ENCODE data around the gene CBFA2T2.

Gene CBFA2T2

DNA sequence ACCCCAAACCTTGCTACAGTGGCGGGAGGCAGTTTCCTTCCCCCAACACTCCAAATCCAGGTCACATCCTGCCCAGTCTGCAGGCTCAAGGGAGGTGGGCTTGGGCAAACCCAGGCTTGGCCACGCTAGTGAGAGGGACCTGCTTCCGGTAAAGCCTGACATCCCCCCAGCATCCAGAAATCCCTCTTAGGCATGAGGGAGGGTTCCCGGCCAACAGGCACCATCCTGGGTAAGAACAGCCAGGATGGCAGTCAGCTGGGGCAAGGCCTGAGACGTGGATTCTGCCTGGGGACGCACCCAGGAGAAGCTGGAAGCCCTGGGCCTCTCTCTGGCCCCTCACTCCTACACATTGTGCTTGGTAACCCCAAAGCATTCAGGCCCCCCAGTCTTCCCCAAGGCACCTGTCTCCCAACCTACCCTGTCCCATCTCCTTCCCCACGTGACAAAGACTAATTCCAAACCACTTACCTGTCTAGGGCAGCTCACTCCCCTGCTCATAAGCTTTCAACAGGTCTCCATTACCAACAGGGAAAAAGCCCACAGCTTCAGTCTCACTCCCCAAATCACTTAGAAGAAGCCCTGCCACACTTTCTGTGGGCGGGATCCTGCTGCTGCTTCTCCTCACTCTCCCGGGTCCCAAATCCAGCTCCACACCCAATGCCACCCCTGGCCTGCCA is 174.3 kb downstream of the CBFA2T2 start:
- H3K4me1 ChIP-seq (ENCODE audit: control insufficient read depth, insufficient read depth, low read length), result peaks cover 7% of the 10 kb centered on the region
- H3K9me3 ChIP-seq (ENCODE audit: control insufficient read depth, low read length), result no peaks in the 10 kb centered on the region
- H3K36me3 ChIP-seq (ENCODE audit: control insufficient read depth, insufficient read depth, low read length), result no peaks in the 10 kb centered on the region
- peaks cover 14% of the 10 kb centered on the region for H3K27me3 ChIP-seq (ENCODE audit: control insufficient read depth, insufficient read depth, low read length, poor library complexity, severe bottlenecking)
- no peak overlapping the region for H3K27ac ChIP-seq (ENCODE audit: insufficient read depth, low read depth, low read length, poor library complexity, severe bottlenecking)
- peak overlapping the region; percentile 91 for H3K4me3 ChIP-seq (ENCODE audit: insufficient read depth, low read depth, low read length)
- 57 to 61% methylated on average over 9 of the region's 9 CpGs for WGBS, 2 experiments

- Histone ChIP-seq H3K4me3 (ENCODE audit: insufficient read depth, low read depth, low read length) (no peak overlapping the region), H3K27ac (ENCODE audit: insufficient read depth, low read depth, low read length, poor library complexity, severe bottlenecking) (no peak overlapping the region), H3K27me3 (ENCODE audit: control insufficient read depth, insufficient read depth, low read length, poor library complexity, severe bottlenecking) (peaks cover 14% of the 10 kb centered on the region), H3K4me1 (ENCODE audit: control insufficient read depth, insufficient read depth, low read length) (peaks cover 7% of the 10 kb centered on the region), H3K36me3 (ENCODE audit: control insufficient read depth, insufficient read depth, low read length) (no peaks in the 10 kb centered on the region), H3K9me3 (ENCODE audit: control insufficient read depth, low read length) (no peaks in the 10 kb centered on the region)
- WGBS, 2 experiments, result 89 to 94% methylated on average over 2 of the region's 2 CpGs
Measured at GRCh38 chr20:33664762-33665144, 174.9 kb downstream of the CBFA2T2 start.

- H3K27me3 ChIP-seq (ENCODE audit: control insufficient read depth, insufficient read depth, low read length, poor library complexity, severe bottlenecking), result peaks cover 14% of the 10 kb centered on the region
- WGBS, 2 experiments, result 17 to 22% methylated on average over 50 of the region's 50 CpGs
- peak within 1 kb of the TSS; percentile 35 for H3K4me3 ChIP-seq (ENCODE audit: insufficient read depth, low read depth, low read length)
- H3K9me3 ChIP-seq (ENCODE audit: control insufficient read depth, low read length), result no peaks in the 10 kb centered on the region
- H3K27ac ChIP-seq (ENCODE audit: insufficient read depth, low read depth, low read length, poor library complexity, severe bottlenecking), result no peak within 1 kb of the TSS
- H3K4me1 ChIP-seq (ENCODE audit: control insufficient read depth, insufficient read depth, low read length), result peaks cover 7% of the 10 kb centered on the region
- no peaks in the 10 kb centered on the region for H3K36me3 ChIP-seq (ENCODE audit: control insufficient read depth, insufficient read depth, low read length)
Measured at GRCh38 chr20:33666293-33667244, 176.7 kb downstream of the CBFA2T2 start, which contains the start of gene ACTL10. ACTL10 (plus strand) TSS chr20:33666943; CDS start chr20:33667498, 555 bp downstream.

- no peak overlapping the region for H3K27ac ChIP-seq (ENCODE audit: insufficient read depth, low read depth, low read length, poor library complexity, severe bottlenecking)
Measured at GRCh38 chr20:33667245-33667675, 177.4 kb downstream of the CBFA2T2 start.

DNA sequence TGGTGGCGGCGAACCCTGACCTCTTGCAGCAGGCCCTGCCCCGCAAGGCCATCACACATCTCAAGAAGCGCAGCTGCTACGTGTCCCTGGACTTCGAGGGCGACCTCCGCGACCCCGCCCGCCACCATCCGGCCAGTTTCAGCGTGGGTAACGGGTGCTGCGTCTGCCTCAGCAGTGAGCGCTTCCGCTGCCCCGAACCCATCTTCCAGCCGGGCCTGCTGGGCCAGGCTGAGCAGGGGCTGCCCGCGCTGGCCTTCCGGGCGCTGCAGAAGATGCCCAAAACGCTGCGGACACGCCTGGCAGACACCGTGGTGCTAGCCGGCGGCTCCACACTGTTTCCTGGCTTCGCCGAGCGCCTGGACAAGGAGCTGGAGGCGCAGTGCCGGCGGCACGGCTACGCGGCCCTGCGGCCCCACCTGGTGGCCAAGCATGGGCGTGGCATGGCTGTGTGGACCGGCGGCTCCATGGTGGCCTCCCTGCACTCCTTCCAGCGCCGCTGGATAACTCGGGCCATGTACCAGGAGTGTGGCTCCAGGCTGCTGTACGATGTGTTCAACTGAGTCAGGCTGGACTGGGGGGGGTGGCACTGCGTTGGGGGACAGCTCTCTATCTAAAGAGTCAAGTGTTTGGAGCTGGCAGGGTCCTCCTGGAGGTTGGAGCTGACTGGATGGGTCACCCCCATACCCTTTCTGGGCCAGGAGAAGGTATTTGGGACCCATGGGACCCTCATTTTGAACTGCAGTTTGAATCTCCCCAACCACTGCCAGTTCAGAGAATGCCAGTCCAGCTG is 178.0 kb downstream of the CBFA2T2 start:
- Histone ChIP-seq H3K4me3 (ENCODE audit: insufficient read depth, low read depth, low read length) (peak overlapping the region; percentile 35), H3K27ac (ENCODE audit: insufficient read depth, low read depth, low read length, poor library complexity, severe bottlenecking) (no peak overlapping the region), H3K4me1 (ENCODE audit: control insufficient read depth, insufficient read depth, low read length) (peaks cover 7% of the 10 kb centered on the region), H3K27me3 (ENCODE audit: control insufficient read depth, insufficient read depth, low read length, poor library complexity, severe bottlenecking) (peaks cover 14% of the 10 kb centered on the region), H3K36me3 (ENCODE audit: control insufficient read depth, insufficient read depth, low read length) (no peaks in the 10 kb centered on the region), H3K9me3 (ENCODE audit: control insufficient read depth, low read length) (no peaks in the 10 kb centered on the region)
- 23% methylated on average over 47 of the region's 47 CpGs for WGBS, 2 experiments

More at GRCh38 chr20:33667245-33667675, 177.4 kb downstream of the CBFA2T2 start:
- Histone ChIP-seq H3K9me3 (ENCODE audit: control insufficient read depth, low read length) (no peaks in the 10 kb centered on the region), H3K4me3 (ENCODE audit: insufficient read depth, low read depth, low read length) (peak overlapping the region; percentile 35), H3K36me3 (ENCODE audit: control insufficient read depth, insufficient read depth, low read length) (no peaks in the 10 kb centered on the region), H3K4me1 (ENCODE audit: control insufficient read depth, insufficient read depth, low read length) (peaks cover 7% of the 10 kb centered on the region), H3K27me3 (ENCODE audit: control insufficient read depth, insufficient read depth, low read length, poor library complexity, severe bottlenecking) (peaks cover 14% of the 10 kb centered on the region)
- 27 to 32% methylated on average over 55 of the region's 55 CpGs for WGBS, 2 experiments

DNA sequence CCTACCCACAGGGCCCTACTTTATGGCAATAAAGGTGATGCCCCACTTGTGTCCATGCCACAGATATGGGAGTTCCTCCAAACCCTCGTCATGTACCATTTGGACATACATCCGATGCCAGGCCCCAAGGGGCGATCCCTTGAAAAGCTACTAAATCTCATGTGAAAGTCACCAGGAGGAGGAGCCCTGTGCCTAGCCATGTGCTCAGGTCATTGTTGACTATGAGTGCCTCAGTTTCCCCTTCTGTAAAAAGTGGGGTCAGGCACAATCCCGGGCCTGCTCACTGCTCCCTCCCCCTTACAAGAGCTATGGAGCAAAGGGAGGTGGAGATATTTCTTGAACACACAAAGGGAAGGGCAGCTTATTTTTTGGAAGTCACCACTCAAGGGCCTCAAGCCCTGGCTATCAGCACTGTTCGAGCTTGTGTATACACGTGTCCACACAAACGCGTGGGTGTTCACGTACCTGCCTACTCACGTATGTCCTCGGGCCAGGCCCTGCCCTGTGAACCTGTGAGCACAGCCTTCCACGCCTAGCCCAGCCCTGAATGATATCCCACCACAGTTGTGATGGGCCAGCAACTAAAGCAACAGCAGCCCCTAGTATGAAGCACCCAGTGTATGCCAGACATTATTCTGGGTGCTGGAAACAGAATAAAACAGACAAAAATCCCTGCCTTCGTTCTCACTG is 178.7 kb downstream of the CBFA2T2 start:
- no peaks in the 10 kb centered on the region for H3K9me3 ChIP-seq (ENCODE audit: control insufficient read depth, low read length)
- H3K36me3 ChIP-seq (ENCODE audit: control insufficient read depth, insufficient read depth, low read length), result no peaks in the 10 kb centered on the region
- 94 to 95% methylated on average over 13 of the region's 13 CpGs for WGBS, 2 experiments
- peaks cover 13% of the 10 kb centered on the region for H3K4me1 ChIP-seq (ENCODE audit: control insufficient read depth, insufficient read depth, low read length)
- H3K27ac ChIP-seq (ENCODE audit: insufficient read depth, low read depth, low read length, poor library complexity, severe bottlenecking), result no peak overlapping the region
- peaks cover 14% of the 10 kb centered on the region for H3K27me3 ChIP-seq (ENCODE audit: control insufficient read depth, insufficient read depth, low read length, poor library complexity, severe bottlenecking)
- H3K4me3 ChIP-seq (ENCODE audit: insufficient read depth, low read depth, low read length), result no peak overlapping the region

GRCh38 chr20:33669224-33669623 is 179.3 kb downstream of the CBFA2T2 start:
- Histone ChIP-seq H3K4me1 (ENCODE audit: control insufficient read depth, insufficient read depth, low read length) (peaks cover 14% of the 10 kb centered on the region), H3K27ac (ENCODE audit: insufficient read depth, low read depth, low read length, poor library complexity, severe bottlenecking) (no peak overlapping the region), H3K27me3 (ENCODE audit: control insufficient read depth, insufficient read depth, low read length, poor library complexity, severe bottlenecking) (peaks cover 14% of the 10 kb centered on the region), H3K9me3 (ENCODE audit: control insufficient read depth, low read length) (no peaks in the 10 kb centered on the region), H3K36me3 (ENCODE audit: control insufficient read depth, insufficient read depth, low read length) (no peaks in the 10 kb centered on the region), H3K4me3 (ENCODE audit: insufficient read depth, low read depth, low read length) (no peak overlapping the region)
- 90 to 98% methylated on average over 5 of the region's 5 CpGs for WGBS, 2 experiments

- peaks cover 21% of the 10 kb centered on the region for H3K4me1 ChIP-seq (ENCODE audit: control insufficient read depth, insufficient read depth, low read length)
- H3K27me3 ChIP-seq (ENCODE audit: control insufficient read depth, insufficient read depth, low read length, poor library complexity, severe bottlenecking), result peaks cover 14% of the 10 kb centered on the region
- no peak overlapping the region for H3K27ac ChIP-seq (ENCODE audit: insufficient read depth, low read depth, low read length, poor library complexity, severe bottlenecking)
- no peak overlapping the region for H3K4me3 ChIP-seq (ENCODE audit: insufficient read depth, low read depth, low read length)
- H3K36me3 ChIP-seq (ENCODE audit: control insufficient read depth, insufficient read depth, low read length), result no peaks in the 10 kb centered on the region
- WGBS, 2 experiments, result 94 to 95% methylated on average over 13 of the region's 13 CpGs
- H3K9me3 ChIP-seq (ENCODE audit: control insufficient read depth, low read length), result no peaks in the 10 kb centered on the region
Measured at GRCh38 chr20:33669873-33670640, 180.2 kb downstream of the CBFA2T2 start.
